Pons (tissue), 1 donor: ENCODE data around the gene GPX7.

Experiments used
- DNase-seq: peaks from one replicate; pipeline ENCODE4 v3.0.0-alpha.2; 2016; ENCODE audit warnings: low spot score

Gene GPX7

DNA sequence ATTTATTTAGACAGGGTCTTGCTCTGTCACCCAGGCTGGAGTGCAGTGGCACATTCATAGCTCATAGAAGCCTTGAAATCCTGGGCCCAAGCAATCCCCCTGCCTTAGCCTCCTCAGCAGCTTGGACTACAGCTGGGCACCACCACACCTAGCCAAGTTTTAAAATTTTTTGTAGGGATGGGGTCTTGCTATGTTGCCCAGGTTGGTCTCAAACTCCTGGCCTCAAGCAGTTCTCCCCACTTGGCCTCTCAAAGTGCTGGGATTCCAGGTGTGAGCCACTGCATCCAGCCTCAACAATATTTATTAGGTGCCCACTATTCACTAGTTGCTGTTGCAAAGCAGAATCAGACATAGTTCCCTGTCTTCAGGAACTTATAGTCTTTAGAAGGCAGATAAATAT, 14.1 kb upstream of the GPX7 start:
- DNase-seq = no peak

DNA sequence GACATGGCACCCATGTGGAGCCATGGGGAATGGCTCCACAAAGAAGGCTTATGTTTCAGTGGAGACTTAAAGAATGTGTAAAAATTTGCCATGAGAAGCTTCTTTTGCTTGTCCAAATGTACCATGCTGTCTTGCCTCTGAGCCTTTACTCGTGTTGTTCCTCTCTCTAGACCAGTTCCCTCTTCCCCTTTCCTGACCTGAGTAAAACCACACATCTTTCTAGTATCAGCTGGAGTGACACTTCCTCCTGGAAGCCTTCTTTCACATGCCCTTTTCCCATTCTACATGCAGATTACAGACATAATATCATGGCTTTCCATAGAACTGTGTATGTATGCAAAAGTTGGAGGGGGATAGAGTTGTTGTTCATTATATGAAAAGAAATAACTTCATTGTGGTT, 13.6 kb upstream of the GPX7 start:
- peak; percentile 73 for DNase-seq

- no peak for DNase-seq
Measured at GRCh38 chr1:52590266-52590665, 11.9 kb upstream of the GPX7 start.

GRCh38 chr1:52592637-52593323, 9.4 kb upstream of the GPX7 start:
- no peak for DNase-seq

GRCh38 chr1:52593495-52593894, 8.7 kb upstream of the GPX7 start:
- no peak for DNase-seq

DNA sequence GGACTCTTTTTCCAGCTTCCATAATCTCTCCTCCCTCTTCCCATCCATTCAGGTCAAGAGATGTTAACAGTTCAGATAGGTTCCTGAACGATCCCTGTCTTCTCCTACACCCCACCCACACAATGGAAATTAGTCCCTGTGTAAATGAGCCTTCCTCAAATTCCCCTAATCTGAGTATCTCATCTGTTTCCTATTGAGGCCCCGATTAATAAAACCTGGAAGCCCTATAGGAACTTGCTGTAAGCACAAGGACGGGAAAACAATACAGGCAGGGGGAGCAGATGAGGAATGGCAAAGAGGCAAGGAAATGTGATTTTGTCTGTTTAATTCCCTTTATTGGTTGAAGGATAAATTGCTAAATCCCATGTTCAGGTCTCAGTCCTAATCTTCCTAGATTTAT, 7.1 kb upstream of the GPX7 start:
- no peak for DNase-seq

GRCh38 chr1:52597912-52598311, 4.3 kb upstream of the GPX7 start:
- DNase-seq = no peak

DNA sequence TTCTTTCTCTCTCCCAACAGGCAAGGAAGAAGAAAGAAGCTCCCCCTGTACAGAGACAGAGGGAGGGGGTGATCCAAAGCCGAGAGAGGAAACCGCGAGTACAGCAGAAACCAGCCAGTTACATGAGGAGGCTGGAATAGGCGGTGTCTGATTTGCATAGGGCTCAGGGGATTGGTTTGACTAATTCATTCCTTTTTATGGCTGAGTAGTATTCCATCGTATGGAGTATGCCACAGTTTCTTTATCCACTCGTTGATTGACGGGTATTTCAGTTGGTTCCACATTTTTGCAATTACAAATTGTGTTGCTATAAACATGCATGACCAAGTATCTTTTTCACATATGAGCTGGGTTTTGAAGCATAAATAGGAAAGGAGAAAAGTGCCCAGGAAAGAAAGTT, 3.4 kb upstream of the GPX7 start:
- no peak for DNase-seq

- no peak for DNase-seq
Measured at GRCh38 chr1:52599236-52599635, 2.9 kb upstream of the GPX7 start.

DNA sequence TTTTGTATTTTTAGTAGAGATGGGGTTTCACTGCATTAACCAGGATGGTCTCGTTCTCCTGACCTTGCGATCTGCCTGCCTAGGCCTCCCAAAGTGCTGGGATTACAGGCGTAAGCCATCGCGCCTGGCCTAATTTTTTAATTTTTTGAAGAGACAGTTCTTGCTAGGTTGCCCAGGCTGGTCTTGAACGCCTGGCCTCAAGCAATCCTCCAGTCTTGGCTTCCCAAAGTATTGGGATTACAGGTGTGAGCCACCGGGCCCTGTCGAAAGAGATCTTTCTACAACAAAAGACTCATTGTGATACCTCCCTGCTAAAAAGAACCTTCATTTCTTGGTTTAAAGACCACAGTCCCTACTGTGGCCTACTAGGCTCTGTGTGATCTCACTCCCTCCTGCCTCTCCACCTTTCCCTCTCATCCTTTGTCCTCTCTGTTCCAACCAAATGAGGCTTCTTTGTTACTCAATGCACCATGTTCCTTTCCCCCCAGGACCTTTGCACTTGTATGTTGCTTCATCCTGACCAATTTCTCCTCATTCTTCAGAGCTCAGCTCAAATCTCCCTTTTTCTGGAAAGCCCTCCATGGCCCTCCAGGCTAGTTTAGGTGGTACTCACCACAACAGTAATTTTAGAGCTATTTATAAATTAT, 1.5 kb upstream of the GPX7 start:
- no peak for DNase-seq

DNA sequence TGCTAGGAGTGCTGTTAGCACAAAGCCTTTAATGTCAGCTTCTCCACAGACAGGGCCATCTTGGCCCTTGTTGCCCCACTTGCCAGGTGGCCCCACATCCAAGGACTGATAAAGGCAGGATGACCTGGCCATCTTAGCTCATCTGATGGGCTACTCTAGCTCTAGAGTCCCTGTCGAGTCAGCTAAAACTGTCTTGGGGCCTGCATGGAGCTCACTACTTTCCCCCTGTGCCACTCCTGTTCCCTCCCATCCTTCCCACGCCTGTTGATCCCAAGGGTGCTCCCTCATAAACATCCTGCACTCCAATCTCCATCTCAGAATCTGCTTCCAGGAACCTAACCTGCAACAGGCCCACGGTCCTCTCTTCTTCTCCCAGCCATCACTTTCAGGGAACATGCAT, 652 bp upstream of the GPX7 start:
- no peak for DNase-seq

GRCh38 chr1:52602856-52603600, 857 bp downstream of the GPX7 start:
- DNase-seq = no peak

DNA sequence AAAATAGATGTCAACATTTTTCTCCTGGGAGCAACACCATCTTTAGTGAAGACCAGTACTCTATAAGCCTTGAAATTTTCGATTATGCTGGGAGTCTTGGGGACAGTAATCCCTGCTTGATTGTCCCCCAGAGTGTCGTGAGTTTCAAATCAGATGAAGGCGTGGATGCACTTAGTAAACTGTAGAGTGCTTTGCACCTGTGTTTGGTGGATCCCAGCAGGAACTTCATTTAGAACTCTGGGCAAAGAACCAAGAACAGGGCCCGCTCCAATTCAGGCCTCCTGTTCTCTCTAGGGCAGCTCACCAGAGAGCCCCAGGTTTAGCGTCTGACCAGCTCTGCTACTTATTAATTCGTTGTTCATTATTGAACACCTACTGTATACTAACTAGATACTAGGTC, 1.5 kb downstream of the GPX7 start:
- DNase-seq = no peak

- no peak for DNase-seq
Measured at GRCh38 chr1:52604063-52604770, 2.0 kb downstream of the GPX7 start.

- DNase-seq = no peak
Measured at GRCh38 chr1:52613636-52614373, 11.6 kb downstream of the GPX7 start.

GRCh38 chr1:52614671-52615070, 12.5 kb downstream of the GPX7 start:
- DNase-seq = no peak

GRCh38 chr1:52615489-52616042, 13.4 kb downstream of the GPX7 start:
- DNase-seq = no peak

GRCh38 chr1:52621950-52622349, 19.8 kb downstream of the GPX7 start:
- DNase-seq = no peak

DNA sequence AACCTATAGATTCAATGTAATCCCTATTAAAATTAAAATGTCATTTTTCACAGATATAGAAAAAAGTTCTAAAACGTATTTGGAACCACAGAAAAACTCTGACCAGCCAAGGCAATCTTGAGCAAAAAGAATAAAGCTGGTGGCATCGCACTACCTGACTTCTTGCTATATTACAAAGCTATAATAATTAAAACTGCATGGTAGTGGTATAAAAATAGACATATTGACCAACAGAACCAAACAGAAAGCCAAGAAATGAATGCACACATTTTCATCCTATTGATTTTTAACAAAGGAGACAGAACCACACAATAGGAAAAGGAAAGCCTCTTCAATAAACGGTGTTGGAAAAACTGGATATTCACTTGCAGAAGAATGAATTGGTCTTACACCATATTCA, 21.6 kb downstream of the GPX7 start:
- DNase-seq = no peak

DNA sequence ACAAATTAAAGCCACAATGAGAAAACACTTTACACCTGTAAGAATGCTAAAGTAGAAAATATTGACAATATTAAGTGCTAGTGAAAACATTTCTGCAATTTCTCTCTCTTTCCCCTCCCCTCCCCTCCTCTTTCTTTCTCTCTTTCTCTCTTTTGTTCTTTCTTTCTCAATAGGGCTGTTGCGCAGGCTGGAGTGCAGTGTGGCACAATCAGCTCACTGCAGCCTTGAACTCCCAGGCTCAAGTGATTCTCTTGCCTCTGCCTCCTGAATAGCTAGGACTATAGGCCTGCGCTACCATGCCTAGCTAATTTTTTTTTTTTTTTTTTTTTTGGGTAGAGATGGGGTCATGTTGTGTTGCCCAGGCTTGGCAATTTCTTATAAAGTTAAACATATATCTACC, 24.9 kb downstream of the GPX7 start:
- DNase-seq = no peak

GRCh38 chr1:52628614-52629324, 26.6 kb downstream of the GPX7 start:
- no peak for DNase-seq
